Right ventricle myocardium superior (tissue), 1 donor: Measurements from ENCODE around the gene GPR139. TPM values are rescaled to one million over a fixed set of nuclear protein-coding genes. Genes with fewer than 3 reads are reported as not detected.

ENCODE experiments used
- ATAC-seq: fragments of 200-7000 bp; cut with Tn5 transposase; one replicate; pipeline ENCODE4 v1.9.1; 2020; ENCODE audit warnings: mild to moderate bottlenecking; ENCODE audit not compliant: poor library complexity
- DNase-seq: peaks from one replicate; pipeline ENCODE4 v3.0.0-alpha.2; 2020
- intact Hi-C: fragments of 100-400 bp; cut with DNase I; formaldehyde crosslinking; loops from one replicate; pipeline ENCODE4 v1.11.2; 2022
- total RNA-seq: library from RNA; stranded (reverse); fragmentation: NEBNext Ultra II Directional; extraction: Animal tissue kit (Norgen Biotek cat#: 25700); gene quantifications from one replicate; pipeline ENCODE4 v1.2.1, GENCODE V29; 2021
- donor health status: DM: no; HTN: yes; CAD: no; lungs with severe emphysema.

The GPR139 gene
- total RNA-seq, 1 donor from 2014 or later: not detected

DNA sequence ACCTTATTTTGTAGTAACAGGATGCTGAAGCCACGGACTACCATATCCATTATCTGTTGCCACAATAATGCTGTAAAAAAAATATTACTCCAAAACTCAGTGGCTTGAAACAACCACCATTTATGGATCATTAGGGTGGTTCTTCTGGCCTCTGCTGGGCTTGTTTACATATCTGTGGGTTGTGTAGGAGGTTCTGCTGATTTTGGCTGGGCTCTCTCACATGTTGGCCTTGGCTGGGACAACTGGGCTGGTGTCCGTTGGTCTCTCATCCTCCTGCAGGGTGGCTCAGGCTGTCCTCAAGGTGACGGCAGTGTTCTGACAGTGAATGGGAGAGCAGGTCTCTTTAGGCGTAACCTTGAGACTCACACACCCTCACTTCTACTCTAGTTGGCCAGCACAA, 76.0 kb downstream of the GPR139 start:
- ATAC-seq (no peak), DNase-seq (no peak)
- intact Hi-C loops: no loop called here

DNA sequence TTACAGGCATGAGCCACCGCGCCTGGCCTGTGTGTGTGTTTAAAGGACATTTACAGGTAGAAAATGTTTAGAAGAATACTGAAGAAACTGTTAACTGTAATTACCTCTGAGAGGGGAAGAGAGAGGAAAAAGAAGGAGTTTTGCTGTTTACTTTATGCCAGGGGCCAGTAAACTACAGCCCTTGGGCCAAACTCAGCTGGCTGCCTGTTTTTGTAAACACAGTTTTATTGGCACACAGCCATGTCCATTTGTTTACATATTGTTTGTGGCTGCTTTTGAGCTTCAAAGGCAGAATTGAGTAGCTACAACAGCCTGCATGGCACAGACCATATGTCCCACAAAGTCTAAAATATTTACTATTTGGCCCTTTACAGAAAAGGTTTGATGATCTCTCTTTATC, 76.4 kb downstream of the GPR139 start:
- DNase-seq: no peak
- ATAC-seq: no peak
- intact Hi-C loops: no loop called here

DNA sequence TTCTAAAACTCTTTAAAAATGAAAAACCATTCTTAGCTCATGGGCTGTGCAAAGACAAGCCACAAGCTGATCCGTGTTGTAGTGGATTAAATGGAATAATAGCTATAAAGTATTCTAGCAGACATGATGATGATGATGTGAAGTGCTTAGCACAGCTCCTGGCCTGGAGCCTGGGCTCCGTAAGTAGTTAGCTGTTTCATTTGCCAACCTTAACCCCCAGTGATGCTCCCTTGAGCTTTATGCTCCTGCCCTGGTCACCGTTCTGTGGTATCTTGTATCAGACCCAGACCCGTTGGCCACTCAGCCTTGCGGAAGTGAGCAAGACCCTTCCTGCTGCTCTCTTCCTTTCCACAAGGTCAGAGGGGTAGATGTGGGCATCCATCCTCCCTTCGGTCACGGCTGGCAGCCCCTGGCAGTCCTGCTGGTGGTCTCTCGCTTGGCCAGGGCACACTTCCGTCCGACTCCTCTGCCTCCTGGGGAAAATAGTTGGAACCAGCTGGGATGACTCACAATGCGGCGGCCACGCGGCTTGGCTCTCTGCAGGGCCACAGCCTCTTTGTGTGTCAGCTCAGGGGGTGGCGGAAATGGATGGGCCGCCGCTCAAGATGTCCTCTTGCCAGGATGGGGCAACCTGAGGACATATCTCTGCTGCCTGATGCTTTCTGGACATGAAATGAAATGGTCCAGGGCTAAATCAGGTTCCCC, 79.1 kb downstream of the GPR139 start:
- DNase-seq (no peak), ATAC-seq (no peak)
- intact Hi-C loops: no loop called here

DNA sequence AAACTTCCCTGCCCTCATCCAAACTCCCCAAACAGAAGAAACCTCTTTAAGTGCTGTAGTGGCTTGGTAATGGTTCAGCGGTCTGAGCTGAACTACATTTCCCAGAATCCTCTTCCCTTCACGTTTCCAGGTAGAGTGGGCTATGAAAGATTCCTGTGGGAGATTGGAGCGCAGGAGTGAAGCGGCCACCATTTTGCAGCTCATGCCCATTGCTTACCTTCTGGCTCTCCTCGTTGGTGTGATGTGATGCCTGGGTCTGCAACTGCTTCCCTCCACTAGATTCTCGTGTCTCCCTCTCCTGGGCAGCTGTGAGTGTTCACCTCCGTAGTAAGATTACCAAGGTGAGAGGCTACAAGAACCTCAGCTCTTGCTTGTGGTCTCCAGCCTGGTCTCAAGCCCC, 82.1 kb downstream of the GPR139 start:
- DNase-seq (no peak), ATAC-seq (no peak)
- intact Hi-C loops: no loop called here

- DNase-seq: no peak
- no peak for ATAC-seq
- intact Hi-C loops: no loop called here
Observed at GRCh38 chr16:19984135-19984534, 89.6 kb downstream of the GPR139 start.

Other genes starting within 250 kb of the GPR139 start
- gene GPRC5B, start 189.0 kb downstream of the GPR139 start, total RNA-seq: 83.7 TPM